PC-9 (cell line): ENCODE data around the gene TMEM50A.
"Not testable (repeated sequence)": the region's sequence is repeated elsewhere in the genome, so short reads cannot be mapped to it uniquely, and the experiment has no call there.

ENCODE experiments used
- EZH2 ChIP-seq: fragments of 200-600 bp; sonication (generic); IDR thresholded peaks from 2 replicates; pipeline ENCODE4 v1.8.0; 2017; ENCODE audit warnings: antibody characterized with exemption, low read depth
- TF ChIP-seq, protein P1 (sequence below): fragments of 200-600 bp; sonication (generic); conservative IDR thresholded peaks from 2 replicates; pipeline ENCODE4 v1.6.1; 2017; ENCODE audit warnings: mixed run types, antibody characterized with exemption, mild to moderate bottlenecking, moderate library complexity

DNA sequence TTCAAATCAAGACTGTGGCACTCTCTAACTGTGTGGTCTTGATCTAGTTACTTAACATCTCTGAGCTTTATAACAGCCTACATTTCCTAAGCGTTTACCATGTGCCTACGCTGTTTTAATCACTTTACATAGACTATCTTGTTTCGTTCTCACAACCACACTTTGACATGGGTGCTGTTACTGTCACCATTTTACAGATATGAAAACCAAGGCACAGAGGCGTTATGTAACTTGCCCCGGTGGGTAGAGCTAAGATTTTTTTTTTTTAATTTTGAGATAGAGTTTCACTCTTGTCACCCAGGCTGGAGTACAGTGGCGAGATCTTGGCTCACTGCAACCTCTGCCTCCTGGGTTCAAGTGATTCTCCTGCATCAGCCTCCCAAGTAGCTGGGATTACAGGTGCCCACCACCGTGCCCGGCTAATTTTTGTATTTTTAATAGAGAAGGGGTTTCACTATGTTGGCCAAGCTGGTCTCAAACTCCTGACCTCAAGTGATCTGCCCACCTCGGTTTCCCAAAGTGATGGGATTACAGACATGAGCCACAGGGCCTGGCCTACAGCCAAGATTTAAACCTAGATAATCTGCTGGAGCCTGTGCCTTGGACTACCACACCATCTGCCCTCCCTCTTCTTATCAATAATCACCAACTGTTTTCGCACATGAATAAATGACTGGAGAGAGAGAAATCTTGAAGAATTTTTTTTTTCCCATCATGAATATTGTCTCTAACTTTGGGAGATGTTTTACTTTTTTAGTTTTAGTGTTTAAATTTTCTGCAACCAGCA is 71.7 kb downstream of the TMEM50A start:
- TF ChIP-seq, protein P1, sequence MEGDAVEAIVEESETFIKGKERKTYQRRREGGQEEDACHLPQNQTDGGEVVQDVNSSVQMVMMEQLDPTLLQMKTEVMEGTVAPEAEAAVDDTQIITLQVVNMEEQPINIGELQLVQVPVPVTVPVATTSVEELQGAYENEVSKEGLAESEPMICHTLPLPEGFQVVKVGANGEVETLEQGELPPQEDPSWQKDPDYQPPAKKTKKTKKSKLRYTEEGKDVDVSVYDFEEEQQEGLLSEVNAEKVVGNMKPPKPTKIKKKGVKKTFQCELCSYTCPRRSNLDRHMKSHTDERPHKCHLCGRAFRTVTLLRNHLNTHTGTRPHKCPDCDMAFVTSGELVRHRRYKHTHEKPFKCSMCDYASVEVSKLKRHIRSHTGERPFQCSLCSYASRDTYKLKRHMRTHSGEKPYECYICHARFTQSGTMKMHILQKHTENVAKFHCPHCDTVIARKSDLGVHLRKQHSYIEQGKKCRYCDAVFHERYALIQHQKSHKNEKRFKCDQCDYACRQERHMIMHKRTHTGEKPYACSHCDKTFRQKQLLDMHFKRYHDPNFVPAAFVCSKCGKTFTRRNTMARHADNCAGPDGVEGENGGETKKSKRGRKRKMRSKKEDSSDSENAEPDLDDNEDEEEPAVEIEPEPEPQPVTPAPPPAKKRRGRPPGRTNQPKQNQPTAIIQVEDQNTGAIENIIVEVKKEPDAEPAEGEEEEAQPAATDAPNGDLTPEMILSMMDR = not testable (repeated sequence)
- TF ChIP-seq EZH2 = not testable (repeated sequence)
